UCSD-AML1 (cell line): ENCODE measurements around the gene COL27A1.
A peak's percentile ranks its signal among the peaks of the same experiment; 100 is the strongest.

Source experiments
- DNase-seq: peaks from one replicate; lab custom pipeline; 2025; ENCODE audit not compliant: unreplicated experiment; lab: John Stamatoyannopoulos, UW

COL27A1 gene

DNA sequence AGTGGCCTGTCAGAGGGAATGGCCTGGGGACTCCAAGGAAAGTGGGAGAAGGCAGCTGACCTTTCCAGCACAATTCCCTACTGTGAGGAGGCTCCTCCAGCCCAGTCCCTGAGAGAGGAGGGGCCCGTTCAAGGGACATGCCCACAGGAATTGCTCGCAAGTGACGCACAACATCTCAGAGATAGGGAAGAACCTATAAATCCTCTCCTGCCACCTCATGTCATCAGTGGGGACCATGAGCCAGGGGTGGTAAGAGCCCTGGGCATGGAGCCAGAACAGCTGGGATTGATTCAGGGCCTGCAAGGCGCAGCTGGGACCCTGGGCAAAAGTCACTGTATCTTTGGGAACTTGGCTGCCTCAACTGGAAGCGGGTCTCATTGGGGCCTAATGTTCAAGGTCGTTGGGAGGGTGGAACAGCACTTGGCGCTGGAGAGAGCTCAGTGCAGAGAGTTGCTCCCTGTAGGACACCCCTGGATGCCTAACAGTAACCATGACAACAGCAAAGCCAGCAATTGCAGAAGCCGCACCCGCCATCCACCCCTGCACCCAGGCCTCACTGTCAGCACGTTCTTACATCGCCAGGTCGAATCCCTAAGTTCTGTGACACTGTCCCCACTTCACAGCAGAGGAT lies 126.3 kb downstream of the COL27A1 start:
- DNase-seq = no peak

DNA sequence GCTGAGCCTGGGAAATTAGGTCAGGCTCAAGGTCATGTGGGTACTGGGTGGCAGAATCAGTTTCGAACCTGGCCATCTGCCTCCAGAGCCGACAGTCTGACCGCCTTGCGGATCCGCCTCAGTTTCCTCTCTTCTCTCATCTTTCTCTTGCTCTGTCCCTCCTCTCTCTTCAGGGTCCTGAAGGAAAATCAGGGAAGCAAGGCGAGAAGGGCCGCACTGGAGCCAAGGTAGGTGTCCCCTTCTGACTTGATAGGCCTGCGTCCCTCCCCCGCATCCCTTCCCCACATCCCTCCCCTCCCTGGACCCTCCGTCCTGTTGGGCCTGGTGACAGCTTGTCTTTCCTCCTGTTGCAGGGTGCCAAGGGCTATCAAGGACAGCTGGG lies 126.8 kb downstream of the COL27A1 start:
- DNase-seq = no peak

- no peak for DNase-seq
Observed at GRCh38 chr9:114282507-114282906, 127.2 kb downstream of the COL27A1 start.

DNA sequence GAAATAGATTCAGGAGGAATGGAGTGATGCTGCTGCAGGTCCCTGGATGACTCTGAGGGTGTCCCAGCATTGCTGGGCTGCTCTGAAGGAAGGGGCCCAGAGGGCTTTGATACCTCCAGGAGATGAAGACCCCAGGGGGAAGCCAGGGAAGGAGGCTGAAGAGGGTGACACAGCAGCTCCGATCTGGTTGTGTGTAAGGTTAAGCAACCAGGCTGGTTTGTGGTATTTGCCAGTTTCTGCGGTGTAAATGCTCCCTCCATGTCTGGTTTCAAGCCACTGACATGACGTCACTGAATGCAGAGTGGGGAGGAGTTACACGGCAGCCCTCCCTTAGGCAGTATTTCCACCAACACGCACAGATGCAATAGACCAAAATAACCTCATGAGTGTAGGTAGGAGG lies 127.6 kb downstream of the COL27A1 start:
- no peak for DNase-seq

DNA sequence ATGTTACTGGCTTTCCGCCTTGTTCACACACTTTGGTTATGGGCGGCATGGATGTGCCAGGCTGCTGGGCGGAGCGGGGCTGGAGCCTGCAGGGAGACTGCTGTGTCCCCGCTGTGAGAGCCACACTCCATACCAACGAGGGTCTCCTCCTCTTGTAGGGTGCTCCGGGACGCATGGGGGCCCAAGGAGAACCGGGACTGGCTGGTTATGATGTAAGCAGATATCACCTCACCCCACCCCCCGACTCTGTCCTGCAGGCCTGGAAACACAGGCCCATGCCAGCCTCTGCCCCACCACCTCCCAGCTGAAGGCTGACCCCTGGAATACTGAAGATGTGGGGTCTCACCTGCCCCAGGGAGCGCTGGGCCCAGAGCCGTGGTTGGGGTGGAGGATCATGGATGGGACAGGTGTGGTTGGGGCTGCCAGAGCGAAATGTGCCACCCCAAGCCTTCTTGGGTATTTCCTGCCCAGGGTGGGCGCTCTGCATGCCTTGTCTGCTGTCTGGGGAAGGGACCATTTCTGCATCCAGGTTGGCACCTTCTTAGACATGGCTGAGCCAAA lies 128.3 kb downstream of the COL27A1 start:
- no peak for DNase-seq

DNA sequence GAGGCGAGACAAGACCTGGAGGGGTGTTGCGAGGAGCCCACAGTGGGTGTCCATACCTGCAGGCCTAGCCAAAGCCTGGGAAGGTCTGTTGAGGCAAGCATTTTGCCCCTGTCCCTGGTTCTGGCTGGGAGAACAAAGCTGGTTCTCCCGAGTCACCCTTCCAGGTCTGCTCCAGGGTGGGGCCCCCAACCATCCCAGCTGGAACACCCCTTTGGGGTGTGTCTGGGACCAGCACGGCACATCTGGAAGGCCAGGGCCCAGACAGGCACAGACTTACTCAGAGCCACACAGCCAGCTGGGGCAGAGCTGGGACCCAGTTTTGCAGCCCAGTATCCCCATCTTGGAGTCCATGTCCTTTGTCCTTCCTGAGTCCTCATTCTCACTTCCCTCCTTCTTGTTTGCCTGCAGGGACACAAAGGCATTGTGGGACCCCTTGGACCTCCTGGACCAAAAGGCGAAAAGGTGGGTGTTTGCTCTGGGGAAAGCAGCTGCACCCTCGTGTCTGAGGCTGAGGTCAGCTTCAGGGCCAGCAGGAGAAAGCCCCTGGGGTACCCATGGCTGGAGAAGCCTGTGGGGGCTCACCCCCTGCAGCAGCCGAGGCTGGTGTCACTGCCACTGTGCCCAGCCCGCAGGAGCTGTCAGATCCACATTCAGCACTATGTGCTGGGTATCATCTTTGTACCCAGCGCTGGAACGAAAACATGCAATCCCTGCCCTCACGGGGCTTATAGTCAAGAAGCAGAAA lies 129.2 kb downstream of the COL27A1 start:
- DNase-seq = no peak

DNA sequence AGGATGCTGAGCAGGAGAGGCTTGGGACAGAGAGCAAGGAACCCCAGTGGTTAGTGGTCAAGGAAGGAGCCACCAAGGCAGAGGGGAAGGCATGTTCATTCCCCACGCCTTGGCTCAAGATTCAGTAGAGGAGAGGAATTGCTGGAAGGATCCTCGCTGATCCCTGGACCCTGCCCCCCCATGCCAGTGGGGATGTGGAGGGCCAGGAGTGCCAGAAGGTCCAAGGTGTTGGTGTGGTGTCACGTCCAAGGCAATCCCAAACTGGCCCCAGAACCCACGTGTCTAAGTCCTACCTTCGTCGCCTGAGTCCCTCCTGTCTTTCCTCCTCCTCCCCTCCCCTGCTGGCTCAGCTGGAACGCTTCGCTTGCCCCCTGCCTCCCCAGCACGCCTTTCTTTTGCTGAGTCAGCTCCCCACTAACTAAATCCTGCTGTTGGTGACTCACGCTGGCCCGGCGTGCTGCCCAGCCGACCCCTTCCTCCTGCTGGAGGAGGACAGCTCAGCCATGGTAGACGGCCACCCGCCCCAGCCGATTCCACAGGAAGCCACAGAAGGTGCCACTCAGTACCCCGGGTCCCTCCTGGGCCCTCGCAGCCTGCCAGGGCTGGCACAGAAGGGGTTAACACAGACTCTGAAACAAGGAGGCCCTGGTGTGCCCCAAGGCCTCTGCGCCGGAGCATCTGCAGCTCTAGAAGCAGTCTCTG lies 130.0 kb downstream of the COL27A1 start:
- no peak for DNase-seq

DNA sequence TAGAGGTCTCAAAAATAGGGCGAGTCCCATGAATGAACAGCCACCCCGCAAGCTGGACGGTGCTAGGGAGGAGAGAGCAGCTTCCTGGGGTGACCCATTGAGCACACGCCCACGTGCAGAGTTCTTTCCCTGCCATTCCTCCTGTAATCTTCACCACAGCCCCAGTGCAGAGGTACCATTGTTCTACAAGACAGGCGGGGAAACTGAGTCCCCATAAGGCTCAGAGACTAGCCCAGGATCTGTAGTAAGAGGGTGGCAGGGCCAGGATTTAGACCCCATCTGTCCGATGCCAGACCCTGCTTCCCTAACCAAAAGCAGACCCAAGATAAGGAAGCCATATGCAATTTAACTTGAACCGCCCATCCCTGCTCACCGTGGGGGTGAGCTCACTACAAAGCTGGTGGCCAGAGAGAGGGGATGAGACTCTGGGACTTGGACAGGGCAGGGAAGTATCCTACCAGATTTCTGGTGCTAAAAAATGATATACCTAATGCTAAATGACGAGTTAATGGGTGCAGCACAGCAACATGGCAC lies 130.9 kb downstream of the COL27A1 start:
- no peak for DNase-seq

DNA sequence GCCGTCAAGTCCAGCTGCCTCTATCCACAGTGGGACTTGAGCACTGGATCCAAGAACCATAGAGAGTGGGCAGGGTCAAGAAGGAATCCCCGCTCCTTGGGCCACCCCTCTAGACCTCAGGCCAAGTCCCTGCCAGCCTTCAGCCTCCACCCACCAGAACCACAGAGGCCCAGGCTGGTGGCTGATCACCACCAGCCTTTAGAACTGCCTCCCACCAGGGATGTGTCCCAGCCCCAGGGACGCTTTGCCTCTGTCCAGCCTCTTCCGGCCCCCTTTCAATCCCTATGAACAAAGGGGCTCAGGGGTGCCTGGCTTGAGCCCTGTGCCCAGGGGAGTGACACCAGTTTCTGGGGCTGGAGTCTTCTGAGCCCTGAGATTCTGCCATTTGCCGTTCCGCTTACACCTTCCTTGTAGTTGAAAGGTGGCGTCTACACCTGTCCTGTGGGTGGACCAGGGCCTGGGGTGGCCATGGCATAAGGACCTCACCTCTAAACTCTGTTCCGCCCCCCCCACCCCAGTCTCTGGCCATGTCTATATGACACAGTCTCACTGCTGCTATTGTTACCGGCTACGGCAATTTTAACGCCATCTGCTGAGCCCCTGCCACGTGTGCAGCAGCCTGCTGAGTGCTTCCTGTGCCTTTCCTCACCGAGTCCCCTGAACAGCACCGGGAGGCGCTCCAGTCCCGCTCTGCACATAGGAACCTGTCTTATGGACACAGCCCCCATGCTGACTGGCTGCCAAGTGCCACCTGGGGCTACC lies 131.8 kb downstream of the COL27A1 start:
- no peak for DNase-seq

- no peak for DNase-seq
Observed at GRCh38 chr9:114287763-114288192, 132.4 kb downstream of the COL27A1 start.

- no peak for DNase-seq
Observed at GRCh38 chr9:114288193-114289091, 133.1 kb downstream of the COL27A1 start.

GRCh38 chr9:114289106-114289505 lies 133.8 kb downstream of the COL27A1 start:
- no peak for DNase-seq

GRCh38 chr9:114289571-114290481 lies 134.5 kb downstream of the COL27A1 start:
- no peak for DNase-seq

GRCh38 chr9:114290561-114290986 lies 135.2 kb downstream of the COL27A1 start:
- no peak for DNase-seq

- DNase-seq = peak; percentile 67
Observed at GRCh38 chr9:114291064-114291474, 135.7 kb downstream of the COL27A1 start.

DNA sequence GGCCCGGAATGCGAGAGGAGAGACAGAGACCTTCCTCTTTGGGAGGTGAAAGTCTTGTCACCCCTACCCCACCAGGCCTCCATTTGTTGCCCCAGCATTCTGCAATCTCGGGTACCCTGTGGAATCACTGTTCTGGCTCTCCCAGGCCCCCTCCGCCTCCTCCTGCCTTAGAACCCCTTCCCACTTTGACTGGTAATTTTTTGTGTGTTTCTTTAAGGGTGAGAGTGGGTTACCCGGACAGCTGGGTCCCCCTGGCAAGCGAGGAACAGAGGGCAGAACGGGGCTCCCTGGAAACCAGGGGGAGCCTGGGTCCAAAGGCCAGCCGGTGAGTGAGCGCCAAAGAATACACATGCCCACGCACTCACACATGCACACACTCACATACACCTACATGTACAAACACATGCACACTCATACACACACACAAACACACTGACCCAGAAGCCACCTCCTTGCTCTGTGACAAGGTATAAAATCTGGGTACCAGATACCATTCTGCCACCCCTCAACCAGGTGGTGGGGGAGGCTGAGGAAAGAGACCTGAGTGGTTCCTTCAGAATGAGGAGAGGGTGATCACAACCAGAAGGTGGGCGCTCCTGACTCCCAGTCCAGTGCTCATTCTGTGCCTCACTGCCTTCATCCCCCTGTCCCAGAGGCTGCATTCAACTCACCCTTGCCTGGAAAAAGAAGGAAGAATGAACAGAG lies 136.7 kb downstream of the COL27A1 start:
- DNase-seq = no peak

DNA sequence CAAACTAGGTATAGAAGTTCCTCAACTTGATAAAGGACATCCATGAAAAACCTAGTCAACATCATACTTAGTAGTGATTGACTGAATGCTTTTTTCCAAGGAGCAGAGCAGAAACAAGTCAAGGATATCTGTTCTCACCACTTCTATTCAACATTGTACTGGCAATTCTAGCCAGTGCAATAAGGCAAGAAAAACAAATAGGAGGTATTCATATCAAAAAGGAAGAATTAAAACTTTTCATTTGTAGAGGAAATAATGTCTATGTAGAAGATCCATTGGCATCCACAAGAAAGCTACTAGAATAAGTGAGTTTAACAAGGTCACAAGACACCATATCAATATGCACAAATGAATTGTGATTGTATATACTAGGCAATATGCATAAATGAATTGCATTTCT lies 139.3 kb downstream of the COL27A1 start:
- no peak for DNase-seq

GRCh38 chr9:114296338-114296737 lies 141.0 kb downstream of the COL27A1 start:
- DNase-seq = no peak
